HFF-Myc (cell line): Measurements from ENCODE around the gene TSC1.

Source experiments
- DNase-seq: peaks from one replicate; pipeline ENCODE4 v3.0.0-alpha.2; 2011; ENCODE audit warnings: low read depth; ENCODE audit errors: extremely low read depth
- H3K4me3 ChIP-seq: replicated peaks from 2 replicates; pipeline ENCODE4 v1.5.1; 2011; ENCODE audit warnings: low read depth, mild to moderate bottlenecking, control low read depth, low read length
- CTCF ChIP-seq: IDR thresholded peaks from 2 replicates; pipeline ENCODE4 v1.5.1; 2012; ENCODE audit warnings: mild to moderate bottlenecking, low read depth, low read length, control low read depth; ENCODE audit errors: missing control alignments

The TSC1 gene

GRCh38 chr9:132855904-132856303 is 88.5 kb downstream of the TSC1 start:
- TF ChIP-seq CTCF: no peak
- no peak for DNase-seq

GRCh38 chr9:132854832-132855231 is 89.6 kb downstream of the TSC1 start:
- no peak for TF ChIP-seq CTCF
- H3K4me3 ChIP-seq: no peak overlapping the region
- no peak for DNase-seq

More at GRCh38 chr9:132855904-132856303, 88.5 kb downstream of the TSC1 start:
- H3K4me3 ChIP-seq: no peak overlapping the region

DNA sequence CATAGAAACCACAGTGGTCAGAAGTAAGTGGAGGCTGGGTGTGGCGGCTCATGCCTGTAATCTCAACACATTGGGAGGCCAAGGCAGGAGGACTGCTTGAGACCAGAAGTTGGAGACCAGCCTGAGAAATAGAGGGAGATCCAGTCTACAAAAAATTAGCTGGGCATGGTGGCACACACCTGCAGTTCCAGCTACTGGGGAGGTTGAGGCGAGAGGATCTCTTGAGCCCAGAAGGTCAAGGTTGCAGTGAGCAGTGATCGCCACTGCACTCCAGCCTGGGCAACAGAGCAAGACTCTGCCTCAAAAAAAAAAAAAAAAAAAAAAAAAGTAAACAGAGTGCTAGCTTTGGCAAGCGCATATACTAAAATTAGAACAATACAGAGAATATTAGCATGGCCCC is 90.9 kb downstream of the TSC1 start:
- no peak for TF ChIP-seq CTCF
- no peak overlapping the region for H3K4me3 ChIP-seq
- DNase-seq: no peak

DNA sequence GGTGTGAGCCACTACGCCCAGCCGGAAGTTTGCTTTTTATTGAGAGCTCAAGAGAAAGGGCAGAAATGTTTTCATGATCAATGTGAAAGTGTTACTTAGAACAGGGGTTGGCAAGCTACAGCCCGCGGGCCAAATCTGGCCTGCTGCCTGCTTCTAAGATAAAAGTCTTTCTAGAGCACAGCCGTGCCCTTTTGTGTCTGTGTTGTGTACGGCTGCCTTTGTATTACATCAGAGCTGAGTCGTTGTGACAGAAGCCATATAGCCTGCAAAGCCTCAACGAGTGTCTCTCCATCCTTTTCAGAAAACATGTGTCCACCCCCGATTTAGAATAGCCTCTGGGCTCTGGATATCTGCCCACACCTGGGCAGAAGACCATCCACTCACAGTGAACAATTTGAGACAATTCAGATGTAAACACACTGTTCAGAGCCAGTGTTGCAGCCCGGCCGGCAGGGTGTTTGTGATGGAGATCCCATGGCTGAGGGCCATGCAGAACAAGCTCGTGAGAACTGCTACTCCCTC is 95.2 kb downstream of the TSC1 start:
- DNase-seq: no peak
- no peak overlapping the region for H3K4me3 ChIP-seq
- TF ChIP-seq CTCF: no peak

DNA sequence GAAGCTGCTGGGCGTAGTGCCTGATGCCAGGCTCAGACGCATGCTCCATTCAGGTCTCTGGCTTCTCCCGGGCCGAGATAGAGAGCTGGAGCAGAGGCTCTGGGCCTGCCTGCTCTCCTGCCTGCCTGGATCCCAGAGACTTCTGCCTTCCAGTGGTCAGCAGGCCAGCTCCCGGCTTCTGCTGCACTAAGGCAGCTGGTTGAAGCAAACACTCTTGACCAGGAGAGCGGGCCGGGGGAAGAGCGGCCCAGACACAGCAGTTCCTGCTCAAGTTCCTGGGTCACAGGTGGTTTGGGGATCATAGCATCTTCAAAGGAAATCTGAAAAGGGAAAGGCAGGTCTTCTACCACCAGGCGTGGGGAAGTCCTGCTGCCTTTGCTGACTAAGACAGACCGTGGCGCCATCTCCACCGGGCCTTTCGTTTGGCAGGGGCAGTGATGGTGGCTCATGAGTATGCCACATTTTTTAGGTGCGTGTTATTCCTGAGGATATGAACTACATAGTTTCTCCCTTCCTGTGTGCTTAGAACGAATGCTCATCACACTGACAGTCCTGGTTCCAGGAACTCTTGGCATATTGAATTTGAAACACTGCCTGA is 97.4 kb downstream of the TSC1 start:
- no peak for TF ChIP-seq CTCF
- DNase-seq: no peak
- H3K4me3 ChIP-seq: no peak overlapping the region

- H3K4me3 ChIP-seq: no peak overlapping the region
- TF ChIP-seq CTCF: no peak
- no peak for DNase-seq
Measured at GRCh38 chr9:132846109-132846917, 98.1 kb downstream of the TSC1 start.
